Body of pancreas (tissue), 4 donors: ENCODE measurements around the gene TMEM123. TPM values are rescaled to one million over a fixed set of nuclear protein-coding genes. Genes with fewer than 3 reads are reported as not detected.

Source experiments
- ATAC-seq: fragments of 150-250 bp; one replicate; pipeline ENCODE4 v1.9.1; 2016
- DNase-seq, 4 donors: peaks; one replicate each; pipeline ENCODE4 v3.0.0-alpha.2; 2019
- H3K27ac ChIP-seq, 4 donors: fragments of 200-600 bp; sonication (generic); 1 replicate in 3 of 4; 2 replicates in 1 of 4; pipeline versions ENCODE4 v1.5.1 to v1.6.1; 2016 to 2019; ENCODE audit warnings: mild to moderate bottlenecking in 1 of 4, mixed read lengths in 1 of 4, moderate library complexity in 1 of 4
- H3K27me3 ChIP-seq, 2 donors: fragments of 200-600 bp; sonication (generic); one replicate each; pipeline ENCODE4 v1.6.0; 2016; ENCODE audit warnings: mild to moderate bottlenecking in 1 of 2
- H3K36me3 ChIP-seq, 2 donors: fragments of 200-600 bp; sonication (generic); replicated peaks in 1 of 2; 2 replicates each; pipeline ENCODE4 v1.5.1; 2016; ENCODE audit warnings: low read depth in 2 of 2; ENCODE audit not compliant: insufficient read depth in 1 of 2
- H3K4me1 ChIP-seq: fragments of 200-600 bp; sonication (generic); one replicate; pipeline ENCODE4 v1.6.0; 2016
- H3K4me3 ChIP-seq, 2 donors: fragments of 200-600 bp; sonication (generic); 1 replicate in 1 of 2; 2 replicates in 1 of 2; pipeline ENCODE4 v1.5.1; 2016 to 2019
- H3K9me3 ChIP-seq, 3 donors: fragments of 200-600 bp; sonication (generic); 1 replicate in 2 of 3; 2 replicates in 1 of 3; pipeline ENCODE4 v1.5.1; 2016
- CTCF ChIP-seq, 7 experiments: fragments of 450-650 bp in 4 of 7; fragments of 200-600 bp in 3 of 7; sonication (generic) in 3 of 7; IDR thresholded peaks; one replicate each; pipeline ENCODE4 v1.5.1; 2016 to 2019; ENCODE audit warnings: antibody characterized with exemption in 7 of 7
- POLR2A ChIP-seq, 3 donors: fragments of 450-650 bp; IDR thresholded peaks; one replicate each; pipeline ENCODE4 v1.6.1; 2016; ENCODE audit warnings: antibody characterized with exemption in 3 of 3, mild to moderate bottlenecking in 2 of 3
- WGBS, 2 donors: methylation state at CpG; one replicate each; pipeline ENCODE4 v1.1.5; 2017; 5-methylcytosine and 5-hydroxymethylcytosine counted together
- intact Hi-C: fragments of 100-400 bp; cut with DNase I; formaldehyde crosslinking; loops from one replicate; pipeline ENCODE4 v1.15.1; 2023
- total RNA-seq, 2 donors: library from RNA; depleted of rRNA; stranded (reverse); fragments of >200 nt; gene quantifications; one replicate each; pipeline ENCODE4 v1.1.0, GENCODE V29; 2016

TMEM123 gene
- total RNA-seq, 2 donors from 2014 or later = 40.2 to 82.5 TPM

GRCh38 chr11:102406099-102406498 is 46.5 kb downstream of the TMEM123 start:
- intact Hi-C loops = no loop called here
- Histone ChIP-seq H3K36me3 (no peaks in the 10 kb centered on the region), H3K9me3 (no peaks in the 10 kb centered on the region), H3K27ac (no peak overlapping the region), H3K4me1 (no peaks in the 10 kb centered on the region), H3K4me3 (no peak overlapping the region), H3K27me3 (no peaks in the 10 kb centered on the region)
- TF ChIP-seq POLR2A (IDR thresholded peaks at IDR 0.05) (no peak), CTCF (IDR thresholded peaks at IDR 0.05) (no peak)
- 92 to 95% methylated on average over 2 of the region's 2 CpGs for WGBS, 2 donors
- DNase-seq (no peak), ATAC-seq (no peak)

GRCh38 chr11:102405501-102405900 is 47.1 kb downstream of the TMEM123 start:
- Histone ChIP-seq H3K4me3 (no peak overlapping the region), H3K9me3 (no peaks in the 10 kb centered on the region), H3K4me1 (no peaks in the 10 kb centered on the region), H3K27me3 (no peaks in the 10 kb centered on the region), H3K27ac (no peak overlapping the region), H3K36me3 (peaks cover 0 to 2% of the 10 kb centered on the region in 2 donors)
- TF ChIP-seq CTCF (IDR thresholded peaks at IDR 0.05) = no peak
- no peak for TF ChIP-seq POLR2A (IDR thresholded peaks at IDR 0.05)
- ATAC-seq = no peak
- intact Hi-C loops = no loop called here
- DNase-seq = no peak
- WGBS, 2 donors = 85 to 88% methylated on average over 5 of the region's 5 CpGs

GRCh38 chr11:102402548-102402947 is 50.0 kb downstream of the TMEM123 start:
- DNase-seq = no peak
- intact Hi-C loops = no loop called here
- no peak for TF ChIP-seq POLR2A (IDR thresholded peaks at IDR 0.05)
- no peak for TF ChIP-seq CTCF (IDR thresholded peaks at IDR 0.05)
- Histone ChIP-seq H3K9me3 (no peaks in the 10 kb centered on the region), H3K4me3 (no peak overlapping the region), H3K4me1 (no peaks in the 10 kb centered on the region), H3K27ac (no peak overlapping the region), H3K27me3 (no peaks in the 10 kb centered on the region), H3K36me3 (peaks cover 0 to 3% of the 10 kb centered on the region in 2 donors)
- ATAC-seq = no peak

GRCh38 chr11:102401905-102402304 is 50.7 kb downstream of the TMEM123 start:
- ATAC-seq (no peak), DNase-seq (no peak)
- no peaks in the 10 kb centered on the region for H3K27me3 ChIP-seq
- peaks cover 0 to 4% of the 10 kb centered on the region in 2 donors for H3K36me3 ChIP-seq
- intact Hi-C loops = no loop called here
- WGBS, 2 donors = 93% methylated on average over 3 of the region's 3 CpGs
- no peaks in the 10 kb centered on the region for H3K9me3 ChIP-seq
- no peak overlapping the region for H3K4me3 ChIP-seq
- H3K27ac ChIP-seq = no peak overlapping the region
- TF ChIP-seq CTCF (IDR thresholded peaks at IDR 0.05) = no peak
- no peak for TF ChIP-seq POLR2A (IDR thresholded peaks at IDR 0.05)
- no peaks in the 10 kb centered on the region for H3K4me1 ChIP-seq

- no peaks in the 10 kb centered on the region for H3K9me3 ChIP-seq
- WGBS, 2 donors = 88 to 91% methylated on average over 5 of the region's 5 CpGs
- ATAC-seq (no peak), DNase-seq (no peak)
- peaks cover 0 to 4% of the 10 kb centered on the region in 2 donors for H3K36me3 ChIP-seq
- no peak overlapping the region for H3K4me3 ChIP-seq
- H3K27me3 ChIP-seq = no peaks in the 10 kb centered on the region
- no peak overlapping the region for H3K27ac ChIP-seq
- no peaks in the 10 kb centered on the region for H3K4me1 ChIP-seq
- intact Hi-C loops = no loop called here
- TF ChIP-seq POLR2A (IDR thresholded peaks at IDR 0.05) (no peak), CTCF (IDR thresholded peaks at IDR 0.05) (no peak)
These were observed 52.0 kb downstream of the TMEM123 start for GRCh38 chr11:102400603-102401002.
